Stromal cell of bone marrow (primary cell): ENCODE data around the gene IFT74.

Source experiments
- DNase-seq: peaks from one replicate; pipeline ENCODE4 v3.0.0-alpha.2; 2012; ENCODE audit warnings: low read depth

Gene IFT74

DNA sequence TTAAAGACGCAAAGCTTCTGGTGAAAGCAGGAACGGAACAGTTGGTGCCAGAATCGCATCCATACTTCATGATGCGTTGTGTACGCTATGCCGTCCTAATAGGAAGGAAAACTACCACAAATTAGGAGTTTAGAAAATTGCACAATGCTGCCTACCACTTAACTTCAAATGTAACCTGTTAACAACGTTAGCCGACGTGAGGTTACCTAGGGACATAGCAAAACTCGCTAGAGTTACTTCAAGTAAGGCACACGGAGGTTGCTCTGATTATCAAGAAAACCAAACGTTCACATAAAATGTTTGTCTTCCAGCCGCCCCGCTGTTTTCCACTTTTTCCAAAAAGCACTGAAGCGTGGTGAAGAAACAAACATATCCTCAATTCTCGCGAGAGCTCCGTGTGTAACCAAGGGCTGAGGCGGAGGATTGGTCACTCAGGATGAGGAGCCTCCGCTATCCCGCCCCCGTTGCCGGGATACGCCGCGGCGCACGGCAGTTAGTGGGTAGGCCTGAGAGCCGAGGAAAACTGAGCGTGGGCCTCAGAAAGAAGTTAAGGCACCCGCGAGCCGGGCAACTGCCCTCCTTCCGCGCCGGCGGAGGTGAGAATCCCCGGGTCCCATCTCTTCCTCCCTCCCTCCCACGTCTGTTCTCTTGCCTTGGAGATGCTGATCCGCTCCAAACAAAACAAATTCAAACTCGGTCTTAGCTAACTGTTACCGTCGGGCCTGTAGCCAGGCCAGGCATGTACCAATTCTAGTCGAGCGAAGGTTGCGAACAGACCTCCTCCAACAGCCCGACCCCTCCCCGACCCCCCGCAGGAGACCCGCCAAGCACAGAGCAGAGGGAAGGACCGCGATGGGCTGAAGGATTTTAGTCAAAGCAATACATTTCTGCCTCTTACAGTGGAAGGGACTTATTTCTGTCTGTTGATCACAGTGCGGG is at the start of gene IFT74:
Gene IFT74, plus strand, starts transcription at position 492 of the 939 bp plus-strand sequence. CDS start 5,556 bp downstream, outside the sequence.
- peak; percentile 99 for DNase-seq

GRCh38 chr9:26913138-26913668 is 43.0 kb upstream of the IFT74 start:
- DNase-seq = no peak

DNA sequence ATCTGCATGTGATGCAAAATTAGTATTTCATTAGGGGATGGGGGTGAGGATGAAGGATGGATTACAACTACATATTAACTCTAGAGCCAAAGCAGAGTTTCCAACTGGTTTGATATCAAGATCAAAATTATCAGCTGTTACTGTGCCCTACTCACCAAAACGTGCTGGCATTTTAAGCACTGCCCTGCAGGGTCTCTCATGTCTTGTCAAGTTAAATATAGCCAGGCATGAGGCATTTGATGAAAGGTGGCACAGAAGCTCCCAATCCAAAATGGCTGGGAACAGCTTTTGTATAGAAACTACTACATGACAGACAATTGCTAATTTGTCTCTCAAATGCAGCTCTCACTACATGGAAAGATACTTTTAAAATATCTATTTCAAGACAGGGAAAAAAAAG is 36.5 kb upstream of the IFT74 start:
- DNase-seq = no peak

GRCh38 chr9:26925609-26926008 is 30.6 kb upstream of the IFT74 start:
- DNase-seq = no peak

DNA sequence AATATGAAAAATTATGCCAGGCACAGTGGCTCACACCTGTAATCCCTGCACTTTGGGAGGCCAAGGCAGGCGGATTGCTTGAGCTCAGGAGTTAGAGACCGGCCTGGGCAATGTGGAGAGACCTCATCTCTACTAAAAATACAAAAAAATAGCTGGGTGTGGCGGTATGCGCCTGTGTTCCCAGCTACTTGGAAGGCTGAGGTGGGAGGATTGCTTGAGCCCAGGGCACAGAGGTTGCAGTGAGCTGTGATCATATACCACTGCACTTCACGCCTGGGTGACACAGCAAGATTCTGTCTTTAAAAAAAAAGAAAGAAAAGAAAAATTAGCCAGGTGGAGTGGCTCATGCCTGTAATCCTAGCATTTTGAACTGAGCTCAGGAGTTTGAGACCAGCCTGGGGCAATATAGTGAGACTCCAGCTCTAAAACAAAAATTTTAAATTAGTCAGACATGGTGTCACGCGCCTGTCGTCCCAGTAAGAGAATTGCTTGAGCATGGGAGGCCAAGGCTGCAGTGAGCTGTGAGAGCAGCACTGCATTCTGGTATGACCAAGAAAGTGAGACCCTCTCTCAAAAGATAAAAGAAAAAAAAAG is 27.2 kb upstream of the IFT74 start:
- DNase-seq = no peak

- DNase-seq = no peak
These were observed 20.4 kb upstream of the IFT74 start for GRCh38 chr9:26935847-26936246.

GRCh38 chr9:26937816-26938371 is 18.3 kb upstream of the IFT74 start:
- DNase-seq = no peak

GRCh38 chr9:26939955-26940711 is 16.1 kb upstream of the IFT74 start:
- DNase-seq = no peak

GRCh38 chr9:26940779-26941178 is 15.4 kb upstream of the IFT74 start:
- DNase-seq = no peak

DNA sequence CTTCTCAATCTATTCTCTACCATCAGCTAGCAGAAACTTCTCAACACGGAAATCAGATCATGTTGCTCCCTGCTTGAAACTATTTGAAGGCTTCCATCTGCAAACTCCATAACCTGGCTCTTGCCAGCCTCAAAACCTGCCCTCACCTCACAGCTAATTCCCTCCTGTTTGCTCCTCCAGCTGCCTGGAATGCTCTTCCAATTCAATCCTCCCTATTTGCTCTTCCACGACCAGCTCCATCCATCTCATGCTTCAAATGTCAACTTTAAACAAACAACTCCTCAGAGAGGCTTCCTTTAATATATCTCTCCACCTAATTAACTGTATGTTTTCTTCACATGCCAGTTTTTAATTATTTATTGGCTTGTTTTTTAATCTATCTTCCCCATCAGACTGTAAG is 10.6 kb upstream of the IFT74 start:
- no peak for DNase-seq

GRCh38 chr9:26946753-26947727 is 9.2 kb upstream of the IFT74 start, which contains the start of gene PLAA:
Gene PLAA, minus strand, starts transcription at chr9:26947242. Its CDS starts 197 bp downstream, at chr9:26947045.
- peak; percentile 85 for DNase-seq

DNA sequence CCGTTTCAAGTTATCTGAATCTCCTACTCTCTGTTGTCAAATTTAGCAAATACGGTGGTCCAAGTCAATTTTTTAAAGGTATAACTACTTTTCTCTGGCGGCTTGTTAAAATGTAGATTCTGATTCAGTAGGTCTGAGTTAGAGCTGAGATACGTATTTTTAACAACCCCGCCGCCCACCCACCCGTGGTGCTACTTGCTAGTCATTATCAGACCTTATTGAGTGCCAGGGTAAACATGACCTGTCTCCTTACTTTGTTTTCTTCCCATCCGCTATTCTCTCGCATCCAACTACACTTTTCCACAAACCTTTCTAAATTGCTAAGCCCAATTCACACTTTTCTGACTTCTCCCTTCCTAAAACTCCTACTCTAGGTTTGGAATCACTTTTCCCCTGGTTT is 8.5 kb upstream of the IFT74 start:
- DNase-seq = no peak

DNA sequence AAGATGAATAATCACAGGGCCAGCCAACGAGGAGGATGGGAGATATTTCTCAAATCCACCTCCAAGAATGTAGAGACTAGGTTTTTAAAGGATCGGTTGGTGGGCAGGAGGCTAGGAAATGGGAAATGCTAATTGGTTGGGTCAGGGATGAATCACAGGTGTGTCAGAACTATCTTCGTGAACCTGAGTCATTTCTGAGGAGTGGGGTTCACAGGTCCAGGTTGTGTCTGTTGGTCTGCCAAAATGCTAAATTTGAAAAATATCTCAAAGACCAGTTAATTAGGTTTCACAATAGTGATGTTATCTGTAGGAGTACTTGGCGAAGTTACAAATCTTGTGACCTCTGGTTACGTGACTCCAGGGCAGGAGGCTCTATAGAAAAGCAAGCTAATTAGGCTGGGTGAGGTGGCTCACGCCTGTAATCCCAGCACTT is 6.6 kb upstream of the IFT74 start:
- no peak for DNase-seq

DNA sequence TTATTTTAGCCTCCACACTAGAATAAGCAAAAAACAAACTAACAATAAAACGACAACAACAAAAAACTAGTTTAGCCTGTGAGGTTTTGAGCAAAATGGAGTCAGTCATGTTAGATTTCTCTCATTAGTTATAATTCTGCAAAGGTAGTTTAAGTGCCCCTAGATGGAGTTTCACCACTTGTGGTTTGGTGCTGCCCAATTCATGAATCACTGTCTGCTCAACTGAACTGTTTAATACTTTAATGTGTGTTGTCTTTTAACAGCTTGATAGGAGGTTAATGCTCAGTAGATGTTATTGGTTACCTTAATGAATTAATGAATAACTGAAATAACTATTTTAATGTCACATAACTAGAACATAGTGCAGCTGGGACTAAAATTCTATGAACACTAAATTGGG is 5.7 kb upstream of the IFT74 start:
- DNase-seq = no peak

DNA sequence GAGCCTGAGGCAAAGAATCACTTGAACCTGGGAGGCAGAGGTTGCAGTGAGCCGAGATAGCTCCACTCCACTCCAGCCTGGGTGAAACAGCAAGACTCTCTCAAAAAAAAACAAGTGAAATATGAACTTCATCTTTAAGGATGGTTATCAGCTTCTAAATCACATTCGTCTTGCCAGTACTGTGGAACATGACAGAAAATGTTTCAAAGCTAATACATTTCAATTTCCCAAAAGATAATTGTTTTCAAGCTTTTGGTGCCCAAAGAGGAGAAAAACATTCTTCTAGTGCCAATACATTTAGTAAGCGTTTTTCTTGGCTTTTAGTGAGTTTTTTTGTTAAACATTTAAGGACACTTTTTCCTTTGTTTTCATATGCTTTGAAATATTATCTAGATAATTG is 4.4 kb upstream of the IFT74 start:
- no peak for DNase-seq

GRCh38 chr9:26954050-26954508 is 2.1 kb upstream of the IFT74 start:
- DNase-seq = no peak

GRCh38 chr9:26955222-26955903 is 849 bp upstream of the IFT74 start:
- no peak for DNase-seq

- DNase-seq = no peak
These were observed 635 bp downstream of the IFT74 start for GRCh38 chr9:26956860-26957233.

DNA sequence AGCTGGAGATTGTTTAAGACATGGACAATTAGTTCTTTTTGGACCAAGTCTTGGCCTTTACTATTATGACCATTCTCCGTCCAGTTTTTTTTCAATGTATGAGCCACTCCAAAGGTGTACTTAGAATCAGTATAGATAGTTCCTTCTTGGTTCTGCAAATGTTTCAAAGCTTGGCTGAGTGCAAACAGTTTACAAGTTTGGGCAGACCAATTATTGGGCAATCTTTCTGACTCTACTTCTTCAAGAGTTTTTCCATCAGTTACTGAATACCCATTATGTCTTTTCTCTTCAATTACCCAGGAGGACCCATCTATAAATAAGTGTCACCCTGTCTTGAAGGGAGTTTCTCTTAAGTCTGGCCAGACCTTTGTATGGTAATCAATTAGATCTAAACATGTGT is 15.5 kb downstream of the IFT74 start:
- no peak for DNase-seq

GRCh38 chr9:26973989-26974388 is 17.8 kb downstream of the IFT74 start:
- no peak for DNase-seq
